Retina (tissue), 1 donor: ENCODE results near the gene DUSP5.

Experiments used
- DNase-seq: peaks from one replicate; pipeline ENCODE4 v3.0.0-alpha.2; 2016

Gene DUSP5

GRCh38 chr10:110481919-110482318 is 15.8 kb upstream of the DUSP5 start:
- no peak for DNase-seq

DNA sequence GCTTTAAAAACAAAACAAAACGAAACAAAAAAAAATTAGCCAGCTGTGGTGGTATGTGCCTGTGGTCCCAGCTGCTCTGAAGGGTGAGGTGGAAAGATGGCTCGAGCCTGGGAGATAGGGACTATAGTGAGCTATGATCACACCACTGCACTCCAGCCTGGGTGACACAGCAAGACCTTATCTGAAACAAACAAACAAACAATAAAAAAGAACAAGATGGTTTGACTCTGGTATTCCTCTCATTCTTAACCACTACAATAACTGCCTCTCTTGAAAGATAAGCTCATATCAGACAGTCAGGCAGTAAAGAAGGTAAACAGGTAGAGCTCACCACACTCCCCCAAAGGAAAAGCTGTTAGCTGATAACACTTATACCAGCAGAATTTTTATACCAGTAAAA is 14.1 kb upstream of the DUSP5 start:
- DNase-seq = no peak

DNA sequence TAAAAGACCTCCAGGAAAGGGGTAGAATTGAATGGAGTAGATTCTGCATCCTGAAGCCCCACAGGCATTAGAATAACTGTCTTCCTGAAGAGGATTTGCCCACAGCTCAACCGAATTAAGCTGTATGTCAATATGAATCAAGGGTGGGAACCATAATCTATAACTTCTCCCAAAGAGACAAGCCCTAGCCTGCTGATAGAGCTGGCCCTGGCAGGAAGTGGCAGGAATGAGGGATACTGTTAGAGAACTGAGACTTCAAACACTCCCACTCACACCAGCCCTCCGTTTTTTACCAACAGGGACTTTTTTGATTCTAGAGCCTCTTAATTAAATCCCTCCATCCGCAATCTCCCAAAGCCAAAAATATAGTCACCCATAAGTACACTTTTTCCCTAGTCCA is 12.2 kb upstream of the DUSP5 start:
- no peak for DNase-seq

GRCh38 chr10:110486680-110487410 is 10.9 kb upstream of the DUSP5 start:
- no peak for DNase-seq

GRCh38 chr10:110487411-110488331 is 10.0 kb upstream of the DUSP5 start:
- DNase-seq = no peak

DNA sequence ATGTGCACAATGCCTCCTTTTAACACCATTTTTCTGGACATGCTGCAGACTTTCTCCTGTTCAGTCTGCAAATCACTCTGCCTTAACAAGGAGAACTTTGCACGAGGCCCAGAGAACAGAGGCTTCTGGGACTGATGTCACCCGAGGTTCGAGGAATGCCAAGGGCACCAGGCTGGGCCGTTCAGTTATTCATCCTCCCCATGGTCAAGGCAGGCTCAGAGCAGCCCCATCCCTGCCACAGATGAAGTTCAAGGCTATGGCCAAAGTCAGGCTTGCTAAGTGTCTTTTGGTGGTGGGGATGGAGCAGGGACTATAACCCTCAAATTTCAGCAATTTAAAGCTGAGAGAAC is 9.4 kb upstream of the DUSP5 start:
- no peak for DNase-seq

DNA sequence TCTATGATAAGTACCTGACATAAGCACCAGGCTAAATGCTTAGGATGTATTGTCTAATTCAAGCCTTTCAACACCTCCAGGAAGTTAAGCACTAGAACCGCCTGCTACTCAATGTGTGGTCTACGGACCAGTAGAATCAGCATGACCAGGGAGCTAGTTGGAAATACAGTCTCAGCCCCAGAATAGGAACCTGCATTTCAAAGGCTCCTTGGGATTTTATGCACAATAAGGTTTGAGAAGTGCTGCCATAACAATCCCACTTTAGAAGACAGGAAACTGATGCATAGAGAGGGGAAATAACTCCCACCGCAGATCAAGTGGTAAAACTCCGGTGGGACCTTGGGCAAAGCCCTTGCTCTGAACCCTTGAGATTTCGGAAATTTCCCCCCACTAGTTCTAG is 8.8 kb upstream of the DUSP5 start:
- DNase-seq = no peak

DNA sequence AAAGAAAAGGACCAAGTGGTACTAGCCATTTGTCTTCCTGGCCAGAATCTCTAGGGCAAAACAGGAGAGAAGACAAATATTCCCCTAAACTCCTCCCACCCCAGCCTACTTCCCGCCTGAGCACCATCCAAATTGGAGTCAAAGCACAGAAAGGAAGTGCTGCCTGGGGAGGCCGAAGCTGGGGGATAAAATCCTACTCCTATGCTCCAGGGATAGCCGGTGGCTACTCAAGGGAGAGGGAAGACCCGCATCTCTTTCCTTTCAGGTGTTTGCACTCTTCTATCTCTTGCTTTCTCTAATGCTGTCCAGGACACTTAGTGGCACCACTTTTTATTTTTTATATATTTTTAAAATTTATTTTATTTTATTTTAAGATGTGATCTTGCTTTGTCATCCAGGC is 7.1 kb upstream of the DUSP5 start:
- DNase-seq = no peak

DNA sequence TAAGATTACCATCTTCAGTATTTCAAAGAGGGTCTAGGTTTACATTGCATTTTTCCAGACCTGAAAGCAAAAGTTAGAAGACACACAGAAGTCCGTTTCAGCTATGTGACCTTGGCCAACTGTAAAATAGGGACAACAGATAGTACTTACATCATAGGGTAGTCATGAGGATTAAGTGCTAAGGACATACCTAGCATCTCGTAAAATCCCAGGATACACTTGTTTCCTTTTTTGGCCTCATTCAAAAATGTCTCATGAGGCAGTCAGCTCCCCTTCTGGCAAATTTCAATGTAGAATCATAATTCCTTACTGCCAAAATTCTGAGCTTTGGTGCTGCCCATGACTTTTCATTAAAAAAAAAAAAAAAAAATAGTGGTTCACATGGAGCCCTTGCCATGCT is 6.4 kb upstream of the DUSP5 start:
- DNase-seq = no peak

DNA sequence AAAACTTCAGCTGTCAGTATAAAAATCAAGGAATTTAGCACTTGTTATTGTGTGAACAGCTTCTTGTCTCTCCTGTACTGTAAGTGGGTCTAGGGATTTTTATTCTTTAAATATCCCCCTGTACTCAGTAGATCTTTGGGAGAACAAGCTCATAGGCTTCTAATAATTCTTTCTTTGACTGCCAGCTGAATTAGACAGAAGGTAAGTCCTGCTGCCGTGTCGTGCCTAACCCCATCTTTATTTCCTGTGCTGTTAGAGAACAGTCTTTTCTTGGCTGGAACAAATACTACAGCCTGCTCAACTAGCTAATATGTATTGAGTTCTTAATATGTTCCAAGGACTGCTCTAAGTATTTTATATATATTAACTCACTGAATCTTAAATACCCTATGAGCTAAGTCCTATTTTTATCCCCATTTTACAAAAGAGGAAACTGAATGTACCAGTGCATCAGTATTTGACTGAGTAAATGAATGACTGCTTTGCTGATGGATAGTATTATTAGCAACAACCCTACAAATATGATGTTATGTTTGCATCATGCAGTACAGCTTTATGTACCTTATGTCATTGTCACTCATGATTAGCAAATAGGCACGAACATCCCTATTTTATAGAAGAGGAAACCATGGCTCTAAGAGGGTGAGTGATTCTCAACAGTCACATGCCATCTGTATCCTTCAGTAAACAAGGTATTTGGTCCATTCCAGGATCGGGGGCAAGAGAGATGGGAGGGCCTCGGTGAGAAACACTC is 5.5 kb upstream of the DUSP5 start:
- no peak for DNase-seq

DNA sequence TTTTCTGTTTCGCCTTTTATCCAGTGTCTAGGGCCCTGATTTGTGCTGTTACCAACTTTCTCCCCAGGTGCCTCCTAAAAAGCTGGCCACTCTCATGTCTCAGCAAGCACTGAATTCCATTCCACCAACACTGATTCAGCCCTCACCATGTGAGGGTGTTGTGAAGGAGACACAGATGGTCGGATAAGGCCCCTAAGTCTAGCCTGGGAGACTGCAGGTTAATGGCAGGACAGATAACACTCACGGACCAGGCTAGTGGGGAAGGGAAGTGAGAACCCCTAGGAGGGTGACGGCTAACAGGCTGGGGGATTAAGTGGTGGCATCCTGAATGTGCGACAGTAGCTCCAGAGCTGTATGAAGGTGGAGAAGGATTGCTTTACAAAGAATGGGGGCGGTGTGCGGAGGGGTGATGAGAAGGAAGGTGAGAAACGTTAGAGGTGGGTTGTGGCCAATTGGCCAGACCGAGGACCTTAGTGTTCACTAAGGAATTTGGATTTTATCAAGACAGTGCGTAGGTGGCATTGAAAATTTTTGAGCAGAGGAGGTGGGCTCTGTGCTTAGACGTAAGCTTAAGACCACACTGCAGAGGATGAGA is 3.8 kb upstream of the DUSP5 start:
- DNase-seq = no peak

DNA sequence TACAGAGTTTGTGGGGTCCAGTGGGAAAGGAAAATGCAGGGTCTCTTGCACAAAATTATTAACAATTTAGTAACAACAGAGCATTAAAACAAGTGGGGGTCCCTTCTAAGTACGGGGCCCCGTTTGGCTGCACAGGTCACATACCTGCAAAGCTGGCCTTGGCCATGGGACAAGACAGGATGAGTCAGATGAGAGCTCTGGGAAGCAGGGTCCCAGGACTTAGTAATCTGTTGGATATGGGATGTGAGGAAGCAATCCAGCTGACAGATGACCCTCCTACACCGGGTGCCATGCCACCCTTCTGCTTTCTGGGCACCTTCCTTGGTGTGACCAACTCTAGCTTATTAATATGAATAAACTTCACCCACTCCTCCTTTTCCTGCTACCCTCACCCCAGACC is 3.2 kb upstream of the DUSP5 start:
- DNase-seq = no peak

DNA sequence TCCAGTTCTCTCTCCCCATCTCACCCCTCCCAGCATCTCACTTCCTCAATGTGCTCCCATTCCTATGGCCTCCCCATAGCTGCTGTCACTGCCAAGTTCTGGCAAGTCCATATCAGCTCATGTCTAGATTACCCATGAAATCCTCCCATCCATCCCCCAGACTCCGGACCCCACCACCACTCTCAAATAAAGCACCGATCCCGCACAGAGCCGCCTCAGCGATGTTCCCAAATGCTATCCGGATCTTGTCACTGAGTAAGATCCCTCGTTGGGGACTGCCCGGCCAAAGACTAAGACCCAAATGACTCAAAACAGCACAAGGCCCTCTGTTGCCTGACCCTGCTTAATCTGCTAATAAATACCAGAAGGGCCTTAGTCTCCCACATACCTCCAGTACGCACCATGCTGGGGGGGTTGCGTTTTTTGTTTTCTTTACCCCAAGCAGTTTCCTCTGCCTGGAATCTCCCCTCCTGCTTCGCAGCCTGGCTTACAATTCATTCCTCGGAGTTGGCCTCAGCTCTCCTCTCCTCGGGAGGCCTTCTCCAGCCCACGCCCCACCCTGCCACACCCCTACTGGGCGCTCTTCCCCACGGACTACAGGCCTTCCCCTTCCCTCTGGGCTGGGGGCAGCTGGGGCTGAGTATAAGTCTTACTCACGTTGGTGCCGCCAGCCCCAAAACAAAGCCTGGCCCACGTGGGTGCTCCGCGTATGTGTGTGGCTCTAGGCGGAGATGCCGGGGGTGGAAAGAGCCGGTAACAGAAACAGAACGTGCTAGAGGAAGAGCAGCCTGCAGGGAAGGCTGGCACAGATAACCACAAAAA is 1.8 kb upstream of the DUSP5 start:
- DNase-seq = peak; percentile 57

GRCh38 chr10:110496553-110497437 is 912 bp upstream of the DUSP5 start:
- peak; percentile 52 for DNase-seq

DNA sequence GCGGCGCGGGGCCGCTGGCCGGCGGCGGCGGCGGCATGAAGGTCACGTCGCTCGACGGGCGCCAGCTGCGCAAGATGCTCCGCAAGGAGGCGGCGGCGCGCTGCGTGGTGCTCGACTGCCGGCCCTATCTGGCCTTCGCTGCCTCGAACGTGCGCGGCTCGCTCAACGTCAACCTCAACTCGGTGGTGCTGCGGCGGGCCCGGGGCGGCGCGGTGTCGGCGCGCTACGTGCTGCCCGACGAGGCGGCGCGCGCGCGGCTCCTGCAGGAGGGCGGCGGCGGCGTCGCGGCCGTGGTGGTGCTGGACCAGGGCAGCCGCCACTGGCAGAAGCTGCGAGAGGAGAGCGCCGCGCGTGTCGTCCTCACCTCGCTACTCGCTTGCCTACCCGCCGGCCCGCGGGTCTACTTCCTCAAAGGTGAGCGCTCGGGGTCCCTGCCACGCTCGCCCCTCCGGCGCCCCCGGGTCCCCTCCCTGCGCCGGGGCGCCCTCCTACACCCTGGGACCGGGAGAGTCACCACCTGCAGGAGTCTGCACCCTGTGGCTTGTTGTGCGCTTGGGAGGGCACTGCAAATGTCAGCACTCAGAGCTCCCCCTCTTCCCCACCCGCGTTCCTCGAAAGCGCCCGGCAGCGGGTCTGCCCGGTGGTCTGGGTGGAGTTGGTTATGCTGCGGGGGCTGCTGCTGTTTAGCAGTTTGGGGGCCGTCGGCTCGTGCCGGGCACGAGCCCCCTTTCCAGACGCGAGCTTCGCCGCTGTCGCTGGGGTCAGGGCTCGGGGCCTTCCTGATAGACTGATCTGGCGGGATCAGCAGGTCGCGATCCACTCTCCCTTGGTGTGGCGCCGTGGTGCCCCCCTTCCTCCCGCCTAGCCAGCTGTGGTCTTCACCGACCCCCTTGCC is 627 bp downstream of the DUSP5 start:
- DNase-seq = peak; percentile 77

GRCh38 chr10:110498982-110499795 is 1.5 kb downstream of the DUSP5 start:
- DNase-seq = peak; percentile 50

- DNase-seq = no peak
Observed at GRCh38 chr10:110499796-110500514, 2.2 kb downstream of the DUSP5 start.

GRCh38 chr10:110500515-110500905 is 2.8 kb downstream of the DUSP5 start:
- DNase-seq = no peak
